Neural cell (in vitro differentiated cells): ENCODE data around the gene ACO2. TPM values are rescaled to one million over a fixed set of nuclear protein-coding genes. Genes with fewer than 3 reads are reported as not detected.

Source experiments
- H2AFZ ChIP-seq: fragments of 200-600, 300-800 bp; sonication (generic), shearing (Covaris generic); 2 replicates; pipeline ENCODE4 v1.6.0; 2014; ENCODE audit warnings: low read depth, mild to moderate bottlenecking, antibody characterized with exemption, low read length, moderate library complexity
- H3F3A ChIP-seq: fragments of 200-600 bp; shearing (Covaris generic); 2 replicates; pipeline ENCODE4 v1.6.1; 2016; ENCODE audit warnings: mild to moderate bottlenecking, moderate library complexity, mixed read lengths, antibody characterized with exemption, low read length; ENCODE audit not compliant: insufficient read depth, poor library complexity, severe bottlenecking
- H3K27ac ChIP-seq: fragments of 200-600, 300-800 bp; sonication (generic), shearing (Covaris generic); 2 replicates; pipeline ENCODE4 v1.5.1; 2014; ENCODE audit warnings: mild to moderate bottlenecking, low read length, moderate library complexity
- H3K27me3 ChIP-seq: fragments of 300-800, 200-600 bp; sonication (generic), shearing (Covaris generic); 2 replicates; pipeline ENCODE4 v1.6.0; 2014; ENCODE audit warnings: mild to moderate bottlenecking, low read depth, low read length, moderate library complexity; ENCODE audit not compliant: insufficient read depth
- H3K36me3 ChIP-seq: fragments of 300-800, 200-600 bp; sonication (generic), shearing (Covaris generic); 2 replicates; pipeline ENCODE4 v1.5.1; 2014; ENCODE audit warnings: mild to moderate bottlenecking, antibody characterized with exemption, low read length, moderate library complexity; ENCODE audit not compliant: insufficient read depth
- H3K4me2 ChIP-seq: fragments of 300-800, 200-600 bp; sonication (generic), shearing (Covaris generic); 2 replicates; pipeline ENCODE4 v1.6.0; 2014; ENCODE audit warnings: mild to moderate bottlenecking, low read length
- H3K4me3 ChIP-seq: fragments of 300-800, 200-600 bp; sonication (generic), shearing (Covaris generic); 2 replicates; pipeline ENCODE4 v1.5.1; 2014; ENCODE audit warnings: mild to moderate bottlenecking, low read length, moderate library complexity
- H3K79me2 ChIP-seq: fragments of 200-600 bp; shearing (Covaris generic); replicated peaks from 2 replicates; pipeline ENCODE4 v1.6.0; 2014; ENCODE audit warnings: mild to moderate bottlenecking, low read length, moderate library complexity; ENCODE audit not compliant: insufficient read depth
- H3K9ac ChIP-seq: fragments of 300-800, 200-600 bp; sonication (generic), shearing (Covaris generic); 2 replicates; pipeline ENCODE4 v1.6.1; 2016; ENCODE audit warnings: mild to moderate bottlenecking, low read length, mixed read lengths
- H3K9me2 ChIP-seq: fragments of 200-600 bp; shearing (Covaris generic); 2 replicates; pipeline ENCODE4 v1.6.1; 2016; ENCODE audit warnings: mild to moderate bottlenecking, low read length, mixed read lengths; ENCODE audit not compliant: insufficient read depth
- H3K9me3 ChIP-seq: fragments of 200-600, 300-800 bp; sonication (generic), shearing (Covaris generic); 2 replicates; pipeline ENCODE4 v1.6.1; 2016; ENCODE audit warnings: mild to moderate bottlenecking, mixed run types, low read length, moderate library complexity, mixed read lengths
- H4K20me1 ChIP-seq: fragments of 200-600 bp; shearing (Covaris generic); 2 replicates; pipeline ENCODE4 v1.6.1; 2016; ENCODE audit warnings: mild to moderate bottlenecking, mixed run types; ENCODE audit not compliant: insufficient read depth
- CTCF ChIP-seq: fragments of 450-650 bp; IDR thresholded peaks from 2 replicates; pipeline ENCODE4 v1.5.1; 2014; ENCODE audit warnings: antibody characterized with exemption, mild to moderate bottlenecking, moderate library complexity; ENCODE audit not compliant: poor library complexity, severe bottlenecking
- EP300 ChIP-seq: fragments of 450-650 bp; conservative IDR thresholded peaks from 2 replicates; pipeline ENCODE4 v1.6.1; 2014; ENCODE audit warnings: antibody characterized with exemption, mild to moderate bottlenecking, moderate library complexity; ENCODE audit not compliant: poor library complexity, severe bottlenecking
- EZH2 ChIP-seq: fragments of 200-600, 300-800 bp; shearing (Covaris generic), sonication (generic); IDR thresholded peaks from 2 replicates; pipeline ENCODE4 v1.6.1; 2014; ENCODE audit warnings: antibody characterized with exemption, low read length, borderline replicate concordance, mild to moderate bottlenecking; ENCODE audit not compliant: insufficient read depth, poor library complexity, severe bottlenecking
- MXI1 ChIP-seq: fragments of 450-650 bp; conservative IDR thresholded peaks from 2 replicates; pipeline ENCODE4 v1.6.1; 2014; ENCODE audit warnings: antibody characterized with exemption, mild to moderate bottlenecking; ENCODE audit not compliant: poor library complexity, severe bottlenecking
- POLR2AphosphoS5 ChIP-seq: IDR thresholded peaks from 2 replicates; pipeline ENCODE4 v1.6.1; 2012
- RAD21 ChIP-seq: fragments of 450-650 bp; conservative IDR thresholded peaks from 2 replicates; pipeline ENCODE4 v1.6.1; 2014; ENCODE audit warnings: antibody characterized with exemption, mild to moderate bottlenecking, moderate library complexity
- REST ChIP-seq: IDR thresholded peaks from 2 replicates; pipeline ENCODE4 v1.6.1; 2012; ENCODE audit warnings: borderline replicate concordance
- SMC3 ChIP-seq: fragments of 450-650 bp; conservative IDR thresholded peaks from 2 replicates; pipeline ENCODE4 v1.6.1; 2014; ENCODE audit warnings: antibody characterized with exemption, mild to moderate bottlenecking, moderate library complexity; ENCODE audit not compliant: poor library complexity
- TAF1 ChIP-seq: IDR thresholded peaks from 2 replicates; pipeline ENCODE4 v1.6.1; 2012; ENCODE audit warnings: low read depth
- polyA plus RNA-seq: library from polyadenylated mRNA; depleted of rRNA; stranded (reverse); fragments of >200 nt; gene quantifications from 2 replicates; pipeline ENCODE4 v1.2.3, GENCODE V29; 2014

Gene ACO2
- polyA plus RNA-seq, 1 donor from 2014 or later: 72.3 TPM

- H4K20me1 ChIP-seq: no peaks in the 10 kb centered on the region
- H3K9ac ChIP-seq: no peak overlapping the region
- no peak overlapping the region for H3K27ac ChIP-seq
Measured at GRCh38 chr22:41537203-41537602, 68.3 kb downstream of the ACO2 start.

GRCh38 chr22:41538583-41538982 is 69.7 kb downstream of the ACO2 start:
- Histone ChIP-seq H3K79me2 (peaks cover 24% of the 10 kb centered on the region), H3K9me3 (no peaks in the 10 kb centered on the region), H3K4me2 (no peak overlapping the region), H3K27me3 (no peaks in the 10 kb centered on the region), H2AFZ (no peak overlapping the region), H3K36me3 (no peaks in the 10 kb centered on the region), H3K9ac (no peak overlapping the region), H4K20me1 (no peaks in the 10 kb centered on the region), H3K27ac (no peak overlapping the region), H3K4me3 (no peak overlapping the region), H3K9me2 (no peaks in the 10 kb centered on the region), H3F3A (no peaks in the 10 kb centered on the region)
- no peak for TF ChIP-seq TAF1
- TF ChIP-seq RAD21: no peak
- no peak for TF ChIP-seq MXI1
- TF ChIP-seq CTCF: no peak
- no peak for TF ChIP-seq EZH2
- TF ChIP-seq SMC3: no peak

More at GRCh38 chr22:41537203-41537602, 68.3 kb downstream of the ACO2 start:
- Histone ChIP-seq H3K4me2 (no peak overlapping the region), H3K9me2 (no peaks in the 10 kb centered on the region), H3K79me2 (peaks cover 12% of the 10 kb centered on the region), H3K27me3 (no peaks in the 10 kb centered on the region), H3F3A (no peaks in the 10 kb centered on the region), H3K4me3 (no peak overlapping the region), H2AFZ (no peak overlapping the region), H3K36me3 (no peaks in the 10 kb centered on the region), H3K9me3 (no peaks in the 10 kb centered on the region)
- TF ChIP-seq EZH2 (no peak), TAF1 (no peak), RAD21 (no peak), POLR2AphosphoS5 (no peak), CTCF (no peak), MXI1 (no peak), EP300 (no peak), REST (no peak), SMC3 (no peak)
